Smooth muscle cell of the brain vasculature (primary cell): ENCODE measurements around the gene NRTN.
"Not testable (repeated sequence)": the region's sequence is repeated elsewhere in the genome, so short reads cannot be mapped to it uniquely, and the experiment has no call there.

Experiments
- DNase-seq: peaks from one replicate; pipeline ENCODE4 v3.0.0-alpha.2; 2012; ENCODE audit warnings: low read depth, low spot score

NRTN gene

GRCh38 chr19:5865772-5866171 lies 60.9 kb downstream of the NRTN start:
- no peak for DNase-seq

- DNase-seq: no peak
These were observed 62.6 kb downstream of the NRTN start for GRCh38 chr19:5867201-5868136.

GRCh38 chr19:5870986-5871394 lies 66.1 kb downstream of the NRTN start:
- DNase-seq: no peak

GRCh38 chr19:5873617-5874199 lies 68.8 kb downstream of the NRTN start:
- DNase-seq: no peak

- DNase-seq: not testable (repeated sequence)
These were observed 69.6 kb downstream of the NRTN start for GRCh38 chr19:5874496-5874895.

- no peak for DNase-seq
These were observed 72.6 kb downstream of the NRTN start for GRCh38 chr19:5877427-5877826.

- no peak for DNase-seq
These were observed 73.0 kb downstream of the NRTN start for GRCh38 chr19:5877882-5878281.
